ENCODE measurements around the gene MCOLN2.

The MCOLN2 gene

DNA sequence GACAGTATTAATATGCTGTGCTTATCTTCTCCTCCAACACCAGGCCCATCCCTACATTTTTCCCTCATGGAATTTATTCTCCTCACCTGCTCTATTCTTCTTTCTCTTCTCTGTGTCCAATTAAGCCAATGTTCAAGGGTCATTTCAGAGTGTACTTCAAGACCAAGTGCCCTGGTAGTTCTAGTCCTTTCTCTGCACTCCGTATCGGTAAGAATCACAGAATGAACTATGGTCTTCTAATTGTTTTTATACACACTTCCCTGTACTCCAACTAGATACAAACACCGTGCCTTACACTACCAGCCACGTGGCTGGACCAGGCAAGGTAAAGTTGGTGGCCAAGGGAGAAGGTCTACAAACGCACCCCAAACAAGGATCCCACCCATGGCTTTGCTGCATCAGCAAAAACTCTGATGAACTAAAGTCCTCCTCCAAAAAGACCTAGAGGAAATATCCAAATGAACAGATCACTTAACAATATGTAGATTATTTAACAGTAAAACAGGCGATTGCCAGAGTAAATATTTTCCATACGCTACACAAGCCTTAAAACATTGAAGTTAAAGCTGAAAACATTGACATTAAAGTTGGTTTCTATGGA lies 63.8 kb downstream of the MCOLN2 start:
- no peak overlapping the region for H3K4me3 ChIP-seq (ENCODE audit: control insufficient read depth in 1 of 7, extremely low read depth in 1 of 7, insufficient read depth in 4 of 7, low read depth in 2 of 7, low read length in 6 of 7)
- DNase-seq: no peak
- no peaks in the 10 kb centered on the region for H3K27me3 ChIP-seq (replicated peaks in 2 of 5; ENCODE audit: control insufficient read depth in 4 of 5, insufficient read depth in 5 of 5, low read length in 4 of 5)
- no peak overlapping the region for H3K27ac ChIP-seq (ENCODE audit: insufficient read depth in 1 of 2, low read depth in 1 of 2, low read length in 2 of 2, poor library complexity in 1 of 2, severe bottlenecking in 2 of 2)
- H3K36me3 ChIP-seq (ENCODE audit: control insufficient read depth in 4 of 4, insufficient read depth in 4 of 4, low read length in 3 of 4): no peaks in the 10 kb centered on the region
- H3K4me1 ChIP-seq (ENCODE audit: control extremely low read depth in 1 of 4, control insufficient read depth in 4 of 4, insufficient read depth in 4 of 4, low read length in 3 of 4): no peaks in the 10 kb centered on the region
- CTCF ChIA-PET: interaction anchor here (1.4 kb wide), 2 partner anchors 10 to 94 kb away, joined by 3 to 4 read pairs; no protein-coding TSS in a partner anchor
- POLR2A ChIA-PET: no interaction called here
- 90% methylated on average over 2 of the region's 7 CpGs for WGBS (ENCODE audit: insufficient coverage)
- no peaks in the 10 kb centered on the region for H3K9me3 ChIP-seq (ENCODE audit: control extremely low read depth in 1 of 5, control insufficient read depth in 4 of 5, insufficient read depth in 2 of 5, low read depth in 1 of 5, low read length in 4 of 5)

DNA sequence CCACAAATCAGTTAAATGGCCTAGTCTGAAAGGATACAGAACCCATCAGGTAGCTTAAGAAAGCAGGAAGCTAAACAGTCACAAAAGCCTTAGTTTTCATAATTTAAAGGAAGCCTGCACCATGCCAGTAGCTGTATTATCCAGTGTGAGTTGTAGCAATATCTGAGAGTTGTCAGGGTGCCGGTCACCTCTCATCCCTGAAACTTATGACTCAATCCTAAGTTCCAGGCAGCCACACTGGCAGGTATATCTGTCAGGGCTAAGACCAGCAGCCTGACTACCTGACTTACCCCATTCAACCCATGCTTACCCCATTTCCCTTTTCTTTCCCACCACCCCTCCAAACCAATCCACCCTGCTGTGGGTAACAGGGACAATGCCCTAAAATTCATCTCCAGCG lies 66.1 kb downstream of the MCOLN2 start:
- H3K4me3 ChIP-seq (ENCODE audit: control insufficient read depth in 1 of 7, extremely low read depth in 1 of 7, insufficient read depth in 4 of 7, low read depth in 2 of 7, low read length in 6 of 7): no peak overlapping the region
- no peaks in the 10 kb centered on the region for H3K4me1 ChIP-seq (ENCODE audit: control extremely low read depth in 1 of 4, control insufficient read depth in 4 of 4, insufficient read depth in 4 of 4, low read length in 3 of 4)
- ChIA-PET CTCF (no interaction called here), POLR2A (no interaction called here)
- no peaks in the 10 kb centered on the region for H3K27me3 ChIP-seq (replicated peaks in 2 of 5; ENCODE audit: control insufficient read depth in 4 of 5, insufficient read depth in 5 of 5, low read length in 4 of 5)
- 100% methylated on average over 1 of the region's 2 CpGs for WGBS (ENCODE audit: insufficient coverage)
- H3K9me3 ChIP-seq (ENCODE audit: control extremely low read depth in 1 of 5, control insufficient read depth in 4 of 5, insufficient read depth in 2 of 5, low read depth in 1 of 5, low read length in 4 of 5): no peaks in the 10 kb centered on the region
- DNase-seq: no peak
- no peaks in the 10 kb centered on the region for H3K36me3 ChIP-seq (ENCODE audit: control insufficient read depth in 4 of 4, insufficient read depth in 4 of 4, low read length in 3 of 4)
- H3K27ac ChIP-seq (ENCODE audit: insufficient read depth in 1 of 2, low read depth in 1 of 2, low read length in 2 of 2, poor library complexity in 1 of 2, severe bottlenecking in 2 of 2): no peak overlapping the region

DNA sequence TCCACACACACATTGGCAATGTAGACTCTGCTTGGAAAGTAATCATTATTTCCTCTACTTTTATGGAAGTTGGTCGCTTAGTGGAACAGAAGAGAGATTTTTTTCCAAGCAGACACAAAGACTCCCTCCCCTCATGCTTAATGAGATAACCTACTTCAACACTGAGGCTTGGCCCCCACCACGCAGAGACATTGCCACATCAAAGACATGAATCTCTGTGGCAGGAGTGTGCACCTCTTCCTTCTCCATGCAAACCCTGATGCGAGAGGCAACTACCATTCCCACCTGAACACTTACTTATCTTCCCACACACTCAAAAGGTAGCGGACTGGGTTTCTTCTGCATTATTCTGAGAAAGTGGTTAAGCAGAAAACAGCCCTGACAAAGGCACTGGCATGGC lies 66.6 kb downstream of the MCOLN2 start:
- no peaks in the 10 kb centered on the region for H3K27me3 ChIP-seq (replicated peaks in 2 of 5; ENCODE audit: control insufficient read depth in 4 of 5, insufficient read depth in 5 of 5, low read length in 4 of 5)

DNA sequence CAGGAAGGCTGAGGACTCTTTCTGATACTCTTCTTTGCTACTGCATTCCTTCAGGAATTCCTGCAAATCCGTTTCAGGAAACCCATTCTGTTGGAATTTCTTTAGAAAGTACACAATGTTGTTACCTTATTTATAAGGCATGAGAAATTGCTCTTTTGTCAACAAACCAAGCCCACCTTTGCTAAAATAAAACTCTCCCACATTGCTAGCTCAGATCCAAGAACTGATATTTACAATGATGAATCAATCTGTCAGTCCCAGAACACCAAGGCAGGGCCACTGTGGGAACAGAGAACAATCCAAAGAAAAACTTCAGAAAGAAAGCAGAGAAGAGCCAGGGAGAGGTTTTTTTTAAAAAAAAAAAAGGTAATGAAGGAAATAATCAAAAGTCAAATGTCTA lies 67.3 kb downstream of the MCOLN2 start:
- ChIA-PET CTCF (interaction anchor here (0.8 to 1.5 kb wide), 2 partner anchors 8 to 15 kb away, joined by 3 to 5 read pairs; no protein-coding TSS in a partner anchor), POLR2A (interaction anchor here (0.6 kb wide), 1 partner anchor 81 kb away, joined by 3 read pairs; no protein-coding TSS in a partner anchor)
- DNase-seq: no peak
- Histone ChIP-seq H3K9me3 (ENCODE audit: control extremely low read depth in 1 of 5, control insufficient read depth in 4 of 5, insufficient read depth in 2 of 5, low read depth in 1 of 5, low read length in 4 of 5) (no peaks in the 10 kb centered on the region), H3K36me3 (ENCODE audit: control insufficient read depth in 4 of 4, insufficient read depth in 4 of 4, low read length in 3 of 4) (no peaks in the 10 kb centered on the region), H3K4me3 (ENCODE audit: control insufficient read depth in 1 of 7, extremely low read depth in 1 of 7, insufficient read depth in 4 of 7, low read depth in 2 of 7, low read length in 6 of 7) (no peak overlapping the region), H3K27ac (ENCODE audit: insufficient read depth in 1 of 2, low read depth in 1 of 2, low read length in 2 of 2, poor library complexity in 1 of 2, severe bottlenecking in 2 of 2) (no peak overlapping the region), H3K27me3 (replicated peaks in 2 of 5; ENCODE audit: control insufficient read depth in 4 of 5, insufficient read depth in 5 of 5, low read length in 4 of 5) (no peaks in the 10 kb centered on the region), H3K4me1 (ENCODE audit: control extremely low read depth in 1 of 4, control insufficient read depth in 4 of 4, insufficient read depth in 4 of 4, low read length in 3 of 4) (no peaks in the 10 kb centered on the region)
- WGBS (ENCODE audit: insufficient coverage): no CpG with 5 or more reads among the region's 1 CpG

More for the DNA sequence above, 66.6 kb downstream of the MCOLN2 start:
- CTCF ChIA-PET: no interaction called here
- Histone ChIP-seq H3K9me3 (ENCODE audit: control extremely low read depth in 1 of 5, control insufficient read depth in 4 of 5, insufficient read depth in 2 of 5, low read depth in 1 of 5, low read length in 4 of 5) (no peaks in the 10 kb centered on the region), H3K4me1 (ENCODE audit: control extremely low read depth in 1 of 4, control insufficient read depth in 4 of 4, insufficient read depth in 4 of 4, low read length in 3 of 4) (no peaks in the 10 kb centered on the region), H3K36me3 (ENCODE audit: control insufficient read depth in 4 of 4, insufficient read depth in 4 of 4, low read length in 3 of 4) (no peaks in the 10 kb centered on the region), H3K27ac (ENCODE audit: insufficient read depth in 1 of 2, low read depth in 1 of 2, low read length in 2 of 2, poor library complexity in 1 of 2, severe bottlenecking in 2 of 2) (no peak overlapping the region), H3K4me3 (ENCODE audit: control insufficient read depth in 1 of 7, extremely low read depth in 1 of 7, insufficient read depth in 4 of 7, low read depth in 2 of 7, low read length in 6 of 7) (no peak overlapping the region)
- WGBS (ENCODE audit: insufficient coverage): 100% methylated on average over 2 of the region's 4 CpGs
- POLR2A ChIA-PET: no interaction called here
- no peak for DNase-seq

DNA sequence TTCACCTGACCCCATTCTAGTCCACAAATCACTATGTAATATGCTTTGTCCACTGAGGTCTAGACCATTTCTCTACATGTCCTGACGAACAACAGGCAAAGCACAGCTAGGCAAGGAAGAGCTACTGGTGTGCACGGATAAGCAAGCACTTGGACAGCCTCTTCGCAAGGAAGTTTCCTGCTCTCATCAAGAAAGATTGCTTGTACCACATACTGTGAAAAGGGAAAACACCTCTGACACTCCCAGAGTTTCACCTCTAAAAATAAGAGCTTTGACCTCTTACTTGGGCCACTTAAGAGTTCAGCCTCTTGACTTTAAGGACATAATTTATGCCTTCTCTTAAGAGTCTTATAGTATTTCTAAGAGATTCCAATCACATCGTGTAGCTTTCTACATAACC lies 67.9 kb downstream of the MCOLN2 start:
- Histone ChIP-seq H3K4me3 (ENCODE audit: control insufficient read depth in 1 of 7, extremely low read depth in 1 of 7, insufficient read depth in 4 of 7, low read depth in 2 of 7, low read length in 6 of 7) (no peak overlapping the region), H3K36me3 (ENCODE audit: control insufficient read depth in 4 of 4, insufficient read depth in 4 of 4, low read length in 3 of 4) (no peaks in the 10 kb centered on the region), H3K27me3 (replicated peaks in 2 of 5; ENCODE audit: control insufficient read depth in 4 of 5, insufficient read depth in 5 of 5, low read length in 4 of 5) (no peaks in the 10 kb centered on the region), H3K9me3 (ENCODE audit: control extremely low read depth in 1 of 5, control insufficient read depth in 4 of 5, insufficient read depth in 2 of 5, low read depth in 1 of 5, low read length in 4 of 5) (no peaks in the 10 kb centered on the region), H3K4me1 (ENCODE audit: control extremely low read depth in 1 of 4, control insufficient read depth in 4 of 4, insufficient read depth in 4 of 4, low read length in 3 of 4) (no peaks in the 10 kb centered on the region), H3K27ac (ENCODE audit: insufficient read depth in 1 of 2, low read depth in 1 of 2, low read length in 2 of 2, poor library complexity in 1 of 2, severe bottlenecking in 2 of 2) (no peak overlapping the region)
- POLR2A ChIA-PET: interaction anchor here (0.6 kb wide), 1 partner anchor 81 kb away, joined by 3 read pairs; no protein-coding TSS in a partner anchor
- CTCF ChIA-PET: interaction anchor here (0.8 to 1.5 kb wide), 2 partner anchors 9 to 16 kb away, joined by 3 to 5 read pairs; no protein-coding TSS in a partner anchor
- WGBS (ENCODE audit: insufficient coverage): 96% methylated on average over 3 of the region's 4 CpGs
- DNase-seq: no peak

- no peaks in the 10 kb centered on the region for H3K36me3 ChIP-seq (ENCODE audit: control insufficient read depth in 4 of 4, insufficient read depth in 4 of 4, low read length in 3 of 4)
- no peak overlapping the region for H3K27ac ChIP-seq (ENCODE audit: insufficient read depth in 1 of 2, low read depth in 1 of 2, low read length in 2 of 2, poor library complexity in 1 of 2, severe bottlenecking in 2 of 2)
- no peaks in the 10 kb centered on the region for H3K27me3 ChIP-seq (replicated peaks in 2 of 5; ENCODE audit: control insufficient read depth in 4 of 5, insufficient read depth in 5 of 5, low read length in 4 of 5)
- no peaks in the 10 kb centered on the region for H3K9me3 ChIP-seq (ENCODE audit: control extremely low read depth in 1 of 5, control insufficient read depth in 4 of 5, insufficient read depth in 2 of 5, low read depth in 1 of 5, low read length in 4 of 5)
- 89% methylated on average over 1 of the region's 3 CpGs for WGBS (ENCODE audit: insufficient coverage)
- no peak overlapping the region for H3K4me3 ChIP-seq (ENCODE audit: control insufficient read depth in 1 of 7, extremely low read depth in 1 of 7, insufficient read depth in 4 of 7, low read depth in 2 of 7, low read length in 6 of 7)
- DNase-seq: no peak
- H3K4me1 ChIP-seq (ENCODE audit: control extremely low read depth in 1 of 4, control insufficient read depth in 4 of 4, insufficient read depth in 4 of 4, low read length in 3 of 4): no peaks in the 10 kb centered on the region
- POLR2A ChIA-PET: no interaction called here
- CTCF ChIA-PET: interaction anchor here (0.7 to 3.8 kb wide), 4 partner anchors 10 to 27 kb away, joined by 3 to 16 read pairs (median 3); no protein-coding TSS in a partner anchor
Observed at GRCh38 chr1:84923317-84923716, 73.6 kb downstream of the MCOLN2 start.

GRCh38 chr1:84920159-84920558 lies 76.8 kb downstream of the MCOLN2 start:
- POLR2A ChIA-PET: no interaction called here
- H3K27me3 ChIP-seq (replicated peaks in 2 of 5; ENCODE audit: control insufficient read depth in 4 of 5, insufficient read depth in 5 of 5, low read length in 4 of 5): no peaks in the 10 kb centered on the region
- H3K27ac ChIP-seq (ENCODE audit: insufficient read depth in 1 of 2, low read depth in 1 of 2, low read length in 2 of 2, poor library complexity in 1 of 2, severe bottlenecking in 2 of 2): no peak overlapping the region
- WGBS (ENCODE audit: insufficient coverage): no CpG with 5 or more reads among the region's 1 CpG
- CTCF ChIA-PET: interaction anchor here (2.6 kb wide), 1 partner anchor 15 kb away, joined by 8 read pairs; no protein-coding TSS in a partner anchor
- no peaks in the 10 kb centered on the region for H3K9me3 ChIP-seq (ENCODE audit: control extremely low read depth in 1 of 5, control insufficient read depth in 4 of 5, insufficient read depth in 2 of 5, low read depth in 1 of 5, low read length in 4 of 5)
- no peak overlapping the region for H3K4me3 ChIP-seq (ENCODE audit: control insufficient read depth in 1 of 7, extremely low read depth in 1 of 7, insufficient read depth in 4 of 7, low read depth in 2 of 7, low read length in 6 of 7)
- H3K4me1 ChIP-seq (ENCODE audit: control extremely low read depth in 1 of 4, control insufficient read depth in 4 of 4, insufficient read depth in 4 of 4, low read length in 3 of 4): no peaks in the 10 kb centered on the region
- no peaks in the 10 kb centered on the region for H3K36me3 ChIP-seq (ENCODE audit: control insufficient read depth in 4 of 4, insufficient read depth in 4 of 4, low read length in 3 of 4)
- no peak for DNase-seq

All from common myeloid progenitor, CD34-positive (primary cell).